ENCODE results near the gene KCNIP4. TPM values are rescaled to one million over a fixed set of nuclear protein-coding genes. Genes with fewer than 3 reads are reported as not detected.
"Not testable (repeated sequence)": the region's sequence is repeated elsewhere in the genome, so short reads cannot be mapped to it uniquely, and the experiment has no call there.

Gene KCNIP4
- total RNA-seq, 1 donor from 2014 or later = 30.4 TPM

DNA sequence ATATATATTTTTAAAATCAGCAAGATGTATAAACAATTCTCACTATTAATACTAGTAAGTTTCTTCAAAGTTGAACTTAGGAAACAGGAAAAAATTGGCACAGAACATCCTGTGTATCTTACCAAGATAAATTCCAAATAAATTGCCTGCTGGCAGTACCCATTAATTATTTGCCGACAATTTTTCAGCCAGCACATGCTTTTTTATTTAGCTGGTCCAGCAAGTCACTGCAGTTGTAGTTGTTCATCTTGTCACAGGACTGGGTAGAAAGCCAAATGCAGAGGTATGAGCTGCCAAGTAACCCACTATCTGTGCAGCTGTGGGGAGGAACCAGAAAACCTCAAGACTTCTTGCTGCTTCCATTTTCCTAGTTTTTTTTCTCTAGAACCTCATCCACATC is 1134.9 kb downstream of the KCNIP4 start:
- no peaks in the 10 kb centered on the region for H3K9me3 Mint-ChIP-seq (ENCODE audit: unreplicated experiment)
- H3K36me3 Mint-ChIP-seq (ENCODE audit: unreplicated experiment) = no peaks in the 10 kb centered on the region
- no peak overlapping the region for H3K4me3 Mint-ChIP-seq (ENCODE audit: unreplicated experiment)
- DNase-seq = no peak
- H3K27ac Mint-ChIP-seq (ENCODE audit: unreplicated experiment) = no peak overlapping the region
- TF ChIP-seq CTCF (IDR thresholded peaks at IDR 0.05; ENCODE audit: partially characterized antibody, unreplicated experiment) = no peak
- H3K27me3 Mint-ChIP-seq (ENCODE audit: unreplicated experiment) = no peaks in the 10 kb centered on the region
- no peaks in the 10 kb centered on the region for H3K4me1 Mint-ChIP-seq (ENCODE audit: low read depth, unreplicated experiment)

DNA sequence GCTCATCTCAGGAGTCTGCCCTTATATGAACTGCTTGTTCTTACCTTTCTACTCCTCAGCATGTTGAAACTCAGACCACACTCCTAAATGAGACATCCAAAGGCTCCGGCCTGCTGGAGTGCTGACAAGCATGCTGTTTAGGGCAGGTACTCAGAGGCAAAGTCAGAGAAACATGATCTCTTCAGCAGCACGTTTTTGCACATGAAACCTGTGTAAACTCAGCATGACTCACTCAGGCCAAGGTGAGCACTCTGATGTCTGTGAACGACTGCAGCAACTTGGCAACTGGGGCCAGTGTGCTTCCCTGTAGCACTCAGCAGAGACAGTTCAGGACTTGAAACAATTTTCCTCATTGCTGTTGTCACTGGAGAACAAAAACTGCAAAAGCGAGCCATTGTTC is 1138.8 kb downstream of the KCNIP4 start:
- H3K36me3 Mint-ChIP-seq (ENCODE audit: unreplicated experiment) = no peaks in the 10 kb centered on the region
- no peaks in the 10 kb centered on the region for H3K9me3 Mint-ChIP-seq (ENCODE audit: unreplicated experiment)
- no peak overlapping the region for H3K27ac Mint-ChIP-seq (ENCODE audit: unreplicated experiment)
- no peak for DNase-seq
- H3K4me3 Mint-ChIP-seq (ENCODE audit: unreplicated experiment) = no peak overlapping the region
- H3K4me1 Mint-ChIP-seq (ENCODE audit: low read depth, unreplicated experiment) = no peaks in the 10 kb centered on the region
- TF ChIP-seq CTCF (IDR thresholded peaks at IDR 0.05; ENCODE audit: partially characterized antibody, unreplicated experiment) = no peak
- H3K27me3 Mint-ChIP-seq (ENCODE audit: unreplicated experiment) = no peaks in the 10 kb centered on the region

- no peaks in the 10 kb centered on the region for H3K27me3 Mint-ChIP-seq (ENCODE audit: unreplicated experiment)
- H3K9me3 Mint-ChIP-seq (ENCODE audit: unreplicated experiment) = peaks cover 2% of the 10 kb centered on the region
- H3K27ac Mint-ChIP-seq (ENCODE audit: unreplicated experiment) = no peak overlapping the region
- TF ChIP-seq CTCF (IDR thresholded peaks at IDR 0.05; ENCODE audit: partially characterized antibody, unreplicated experiment) = no peak
- no peaks in the 10 kb centered on the region for H3K4me1 Mint-ChIP-seq (ENCODE audit: low read depth, unreplicated experiment)
- DNase-seq = no peak
- no peak overlapping the region for H3K4me3 Mint-ChIP-seq (ENCODE audit: unreplicated experiment)
- H3K36me3 Mint-ChIP-seq (ENCODE audit: unreplicated experiment) = peaks cover 5% of the 10 kb centered on the region
Measured at GRCh38 chr4:20805716-20806115, 1142.9 kb downstream of the KCNIP4 start.

- Mint-ChIP-seq H3K9me3 (ENCODE audit: unreplicated experiment) (peaks cover 3% of the 10 kb centered on the region), H3K4me3 (ENCODE audit: unreplicated experiment) (no peak overlapping the region), H3K4me1 (ENCODE audit: low read depth, unreplicated experiment) (peaks cover 4% of the 10 kb centered on the region), H3K27ac (ENCODE audit: unreplicated experiment) (no peak overlapping the region), H3K27me3 (ENCODE audit: unreplicated experiment) (no peaks in the 10 kb centered on the region), H3K36me3 (ENCODE audit: unreplicated experiment) (peaks cover 3% of the 10 kb centered on the region)
- DNase-seq = no peak
- no peak for TF ChIP-seq CTCF (IDR thresholded peaks at IDR 0.05; ENCODE audit: partially characterized antibody, unreplicated experiment)
Measured at GRCh38 chr4:20787940-20788665, 1160.5 kb downstream of the KCNIP4 start.

GRCh38 chr4:20783134-20783533 is 1165.4 kb downstream of the KCNIP4 start:
- not testable (repeated sequence) for H3K4me3 Mint-ChIP-seq (ENCODE audit: unreplicated experiment); H3K27me3 Mint-ChIP-seq (ENCODE audit: unreplicated experiment); H3K4me1 Mint-ChIP-seq (ENCODE audit: low read depth, unreplicated experiment); H3K27ac Mint-ChIP-seq (ENCODE audit: unreplicated experiment); H3K9me3 Mint-ChIP-seq (ENCODE audit: unreplicated experiment); DNase-seq; H3K36me3 Mint-ChIP-seq (ENCODE audit: unreplicated experiment)

Data from glutamatergic neuron (in vitro differentiated cells).